AG04450 (cell line): ENCODE data around the gene PTPN4. TPM values are rescaled to one million over a fixed set of nuclear protein-coding genes. Genes with fewer than 3 reads are reported as not detected.

Experiments
- CTCF ChIA-PET: fragments of 300-600, 350-600 bp; formaldehyde crosslinking; extraction: SDS; loops from one replicate; lab custom pipeline; 2022; ENCODE audit warnings: antibody characterized with exemption, inconsistent platforms; lab: Charles Lee
- POLR2A ChIA-PET: fragments of 350-600 bp; formaldehyde crosslinking; extraction: SDS; loops from one replicate; lab custom pipeline; 2021; ENCODE audit warnings: antibody characterized with exemption, inconsistent platforms; lab: Yijun Ruan, JAX
- DNase-seq: peaks from one replicate; pipeline ENCODE4 v3.0.0-alpha.2; 2011; ENCODE audit warnings: low read depth, low spot score
- H3K27ac ChIP-seq: one replicate; pipeline ENCODE4 v1.5.1; 2012; ENCODE audit warnings: low read depth, low read length, control low read depth
- H3K27me3 ChIP-seq: one replicate; pipeline ENCODE4 v1.6.0; 2012; ENCODE audit warnings: low read length; ENCODE audit not compliant: control insufficient read depth, insufficient read depth
- H3K4me3 ChIP-seq: 2 replicates; pipeline ENCODE4 v1.5.1; 2011; ENCODE audit warnings: mild to moderate bottlenecking, low read depth, low read length, control low read depth
- H3K9me3 ChIP-seq: 2 replicates; pipeline ENCODE4 v1.5.1; 2012; ENCODE audit warnings: low read length; ENCODE audit not compliant: control insufficient read depth, insufficient read depth
- polyA plus RNA-seq: library from polyadenylated mRNA; depleted of rRNA; stranded (reverse); fragments of >200 nt; gene quantifications from 2 replicates; pipeline ENCODE4 v1.2.3, GENCODE V29; 2011
- TF ChIP-seq, protein P1 (sequence below): IDR thresholded peaks from 2 replicates; pipeline ENCODE4 v1.5.1; 2011; ENCODE audit warnings: low read depth, low read length, control low read depth, inconsistent platforms

The PTPN4 gene
- polyA plus RNA-seq, 1 experiment = 19.6 TPM

DNA sequence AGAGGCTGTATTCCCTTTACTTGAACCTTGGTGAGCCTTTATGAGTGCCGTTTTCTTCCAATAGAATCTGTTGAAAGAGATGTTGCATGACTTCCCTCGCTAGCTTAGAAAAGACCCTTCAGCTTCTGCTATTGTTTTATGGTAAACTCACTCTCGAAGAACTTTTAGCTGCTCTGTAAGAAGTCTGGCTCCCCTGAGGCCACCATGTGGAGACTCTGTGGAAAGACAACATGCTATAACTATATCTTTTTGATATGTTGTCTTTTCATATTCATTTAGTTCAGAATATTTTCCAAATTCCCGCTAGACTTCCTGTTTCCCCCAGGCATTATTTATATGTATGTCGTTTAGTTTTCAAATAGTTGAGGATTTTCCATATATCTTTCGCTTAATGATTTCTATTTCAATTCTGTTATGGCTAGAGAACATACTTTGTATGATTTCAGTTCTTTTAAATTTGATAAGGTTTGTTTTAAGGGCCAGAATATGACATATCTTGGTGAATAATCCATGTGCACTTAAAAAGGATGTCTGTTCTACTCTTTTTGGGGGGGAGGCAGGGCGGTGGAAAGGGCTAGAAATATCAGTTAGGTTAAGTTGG lies 64.1 kb downstream of the PTPN4 start:
- ChIA-PET CTCF (interaction anchor here (0.6 to 1.7 kb wide), 18 partner anchors 9 to 352 kb away, joined by 3 to 14 read pairs (median 5); no protein-coding TSS in a partner anchor), POLR2A (interaction anchor here (1.0 kb wide), 1 partner anchor 70 kb away, joined by 4 read pairs; no protein-coding TSS in a partner anchor)
- no peaks in the 10 kb centered on the region for H3K27me3 ChIP-seq
- no peak for DNase-seq
- H3K4me3 ChIP-seq = no peak overlapping the region
- no peaks in the 10 kb centered on the region for H3K9me3 ChIP-seq
- H3K27ac ChIP-seq = no peak overlapping the region
- TF ChIP-seq, protein P1, sequence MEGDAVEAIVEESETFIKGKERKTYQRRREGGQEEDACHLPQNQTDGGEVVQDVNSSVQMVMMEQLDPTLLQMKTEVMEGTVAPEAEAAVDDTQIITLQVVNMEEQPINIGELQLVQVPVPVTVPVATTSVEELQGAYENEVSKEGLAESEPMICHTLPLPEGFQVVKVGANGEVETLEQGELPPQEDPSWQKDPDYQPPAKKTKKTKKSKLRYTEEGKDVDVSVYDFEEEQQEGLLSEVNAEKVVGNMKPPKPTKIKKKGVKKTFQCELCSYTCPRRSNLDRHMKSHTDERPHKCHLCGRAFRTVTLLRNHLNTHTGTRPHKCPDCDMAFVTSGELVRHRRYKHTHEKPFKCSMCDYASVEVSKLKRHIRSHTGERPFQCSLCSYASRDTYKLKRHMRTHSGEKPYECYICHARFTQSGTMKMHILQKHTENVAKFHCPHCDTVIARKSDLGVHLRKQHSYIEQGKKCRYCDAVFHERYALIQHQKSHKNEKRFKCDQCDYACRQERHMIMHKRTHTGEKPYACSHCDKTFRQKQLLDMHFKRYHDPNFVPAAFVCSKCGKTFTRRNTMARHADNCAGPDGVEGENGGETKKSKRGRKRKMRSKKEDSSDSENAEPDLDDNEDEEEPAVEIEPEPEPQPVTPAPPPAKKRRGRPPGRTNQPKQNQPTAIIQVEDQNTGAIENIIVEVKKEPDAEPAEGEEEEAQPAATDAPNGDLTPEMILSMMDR = peak; percentile 81

DNA sequence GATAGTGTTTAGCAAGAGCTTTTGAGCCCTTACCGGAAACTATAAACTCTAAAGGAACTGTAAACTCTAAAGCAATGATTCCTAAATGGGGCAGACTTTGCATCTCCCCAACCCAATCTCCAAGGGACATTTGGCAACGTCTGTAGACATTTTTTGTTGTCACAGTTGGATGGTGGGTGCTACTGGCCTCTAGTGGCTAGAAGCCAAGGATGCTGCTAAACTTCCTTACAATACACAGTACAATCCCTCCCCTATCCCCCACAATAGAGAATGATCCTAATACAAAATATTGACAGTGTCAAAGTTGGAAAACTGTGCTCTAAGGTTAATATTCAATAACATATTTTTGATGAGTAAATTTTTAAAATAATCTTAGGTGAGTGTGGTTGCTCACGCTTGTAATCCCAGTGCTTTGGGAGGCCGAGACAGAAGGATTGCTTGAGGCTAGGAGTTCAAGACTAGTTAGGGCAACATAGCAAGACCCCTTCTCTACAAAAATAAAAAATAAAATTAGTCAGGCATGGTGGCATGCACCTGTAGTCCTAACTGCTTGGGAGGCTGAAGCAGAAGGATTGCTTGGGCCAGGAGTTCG lies 66.7 kb downstream of the PTPN4 start:
- ChIA-PET CTCF (interaction anchor here (0.6 to 1.4 kb wide), 8 partner anchors 11 to 124 kb away, joined by 3 to 4 read pairs (median 3); no protein-coding TSS in a partner anchor), POLR2A (no interaction called here)
- Histone ChIP-seq H3K4me3 (no peak overlapping the region), H3K27ac (no peak overlapping the region), H3K9me3 (peaks cover 3% of the 10 kb centered on the region), H3K27me3 (no peaks in the 10 kb centered on the region)
- TF ChIP-seq, protein P1 = peak; percentile 59
- no peak for DNase-seq

DNA sequence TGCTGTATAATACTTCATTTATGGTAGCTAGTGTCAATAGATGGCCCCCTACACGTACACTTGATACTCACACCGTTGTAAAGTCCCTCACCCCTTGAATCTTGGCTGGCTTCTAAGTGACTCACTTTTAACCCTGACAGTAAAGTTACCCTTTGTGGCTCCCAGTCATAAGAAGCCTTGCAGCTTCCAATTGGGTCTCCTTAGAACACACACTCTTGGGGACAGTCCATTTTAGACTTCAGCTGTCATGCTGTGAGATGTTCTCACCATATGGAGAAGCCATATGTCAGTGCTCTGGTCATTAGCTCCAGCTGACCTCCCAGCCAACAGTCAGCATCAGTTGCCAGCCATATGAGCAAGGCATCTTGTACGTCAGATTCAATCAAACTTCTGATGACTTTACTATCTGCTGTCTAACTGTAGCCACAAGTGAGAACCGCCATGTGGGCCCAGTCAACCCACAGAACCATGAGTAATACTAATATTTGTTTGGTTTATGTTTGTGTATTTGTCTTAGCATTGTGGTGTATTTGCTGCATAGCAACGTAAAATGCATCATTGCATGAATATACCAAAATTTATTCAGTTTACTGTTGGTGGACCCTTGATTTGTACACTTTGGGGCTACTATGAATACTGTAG lies 68.3 kb downstream of the PTPN4 start:
- ChIA-PET CTCF (interaction anchor here (1.1 to 1.6 kb wide), 3 partner anchors 75 to 347 kb away, joined by 3 to 6 read pairs (median 5); no protein-coding TSS in a partner anchor), POLR2A (no interaction called here)
- Histone ChIP-seq H3K9me3 (peaks cover 3% of the 10 kb centered on the region), H3K4me3 (no peak overlapping the region), H3K27ac (no peak overlapping the region), H3K27me3 (no peaks in the 10 kb centered on the region)
- TF ChIP-seq, protein P1 = no peak
- DNase-seq = no peak

DNA sequence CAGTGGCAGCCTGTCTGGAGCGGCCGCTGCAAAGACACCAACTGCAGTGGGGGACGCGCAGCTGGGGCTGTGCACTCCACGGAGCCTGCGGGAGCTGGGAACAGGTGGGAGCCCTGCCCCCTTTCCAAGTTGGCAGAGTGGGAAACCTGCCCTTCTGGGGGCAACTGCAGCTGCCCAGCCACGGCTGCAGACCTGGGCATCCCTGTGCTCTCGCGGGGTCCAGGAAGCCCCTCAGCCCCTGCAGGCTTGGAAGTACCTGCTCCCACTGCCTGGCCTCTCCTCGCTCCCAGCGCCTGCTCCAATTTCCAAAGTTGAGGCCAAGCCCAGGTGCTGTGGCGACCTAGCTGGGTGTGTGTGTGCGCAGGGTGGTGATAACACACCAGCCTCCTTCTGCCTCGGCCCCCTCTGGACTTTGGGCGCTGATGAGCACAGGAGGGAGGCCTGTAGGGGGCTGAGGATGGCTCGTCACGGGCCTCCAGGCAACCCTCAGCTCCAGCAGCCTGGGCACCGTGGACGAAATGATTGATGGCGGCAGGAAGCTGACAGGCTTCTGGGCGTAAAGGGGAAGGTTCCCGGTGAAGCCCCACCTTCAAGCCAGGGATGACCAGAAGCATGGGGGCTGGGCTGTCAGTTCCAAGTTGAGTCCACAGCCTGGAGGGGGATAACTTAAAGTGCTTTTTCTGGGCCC lies 76.9 kb downstream of the PTPN4 start:
- Histone ChIP-seq H3K9me3 (no peaks in the 10 kb centered on the region; the same call in 1 of the 2 replicates), H3K4me3 (no peak overlapping the region), H3K27ac (no peak overlapping the region), H3K27me3 (no peaks in the 10 kb centered on the region)
- no peak for DNase-seq
- POLR2A ChIA-PET = no interaction called here
- CTCF ChIA-PET = interaction anchor here (0.5 to 1.2 kb wide), 2 partner anchors 10 to 1234 kb away, joined by 3 to 4 read pairs; no protein-coding TSS in a partner anchor
- TF ChIP-seq, protein P1 = no peak
